Liver (tissue), 9 donors: ENCODE data around the gene UBTD2. TPM values are rescaled to one million over a fixed set of nuclear protein-coding genes. Genes with fewer than 3 reads are reported as not detected.
A peak's percentile ranks its signal among the peaks of the same experiment; 100 is the strongest.

Experiments
- DNase-seq: peaks from one replicate; pipeline ENCODE4 v3.0.0-alpha.2; 2017; ENCODE audit warnings: low spot score
- H3K27ac ChIP-seq, 2 donors: one replicate each; pipeline ENCODE4 v1.7.0; 2013; ENCODE audit warnings: inconsistent platforms in 2 of 2, low read length in 2 of 2, control low read depth in 1 of 2, low read depth in 1 of 2, mild to moderate bottlenecking in 1 of 2
- H3K27me3 ChIP-seq, 4 donors: one replicate each; pipeline versions ENCODE4 v1.6.1 to v1.7.0; 2013; ENCODE audit warnings: low read length in 3 of 4, inconsistent platforms in 1 of 4, mild to moderate bottlenecking in 1 of 4, moderate library complexity in 1 of 4; ENCODE audit not compliant: control insufficient read depth in 4 of 4, insufficient read depth in 4 of 4
- H3K36me3 ChIP-seq, 4 donors: one replicate each; pipeline versions ENCODE4 v1.6.1 to v1.7.0; 2013; ENCODE audit warnings: low read length in 3 of 4, mild to moderate bottlenecking in 3 of 4, low read depth in 1 of 4, moderate library complexity in 1 of 4; ENCODE audit not compliant: control insufficient read depth in 4 of 4, insufficient read depth in 3 of 4
- H3K4me1 ChIP-seq, 4 donors: one replicate each; pipeline versions ENCODE4 v1.6.1 to v1.7.0; 2013; ENCODE audit warnings: low read length in 3 of 4, mild to moderate bottlenecking in 3 of 4, moderate library complexity in 1 of 4; ENCODE audit not compliant: control insufficient read depth in 4 of 4, insufficient read depth in 4 of 4
- H3K4me3 ChIP-seq, 3 donors: one replicate each; pipeline versions ENCODE4 v1.6.1 to v1.7.0; 2013; ENCODE audit warnings: low read length in 3 of 3, control low read depth in 1 of 3, low read depth in 1 of 3, mild to moderate bottlenecking in 1 of 3
- H3K9ac ChIP-seq, 2 donors: one replicate each; pipeline ENCODE4 v1.7.0; 2013; ENCODE audit warnings: low read length in 2 of 2, mild to moderate bottlenecking in 2 of 2, moderate library complexity in 2 of 2, control low read depth in 1 of 2, low read depth in 1 of 2
- H3K9me3 ChIP-seq, 4 donors: one replicate each; pipeline versions ENCODE4 v1.6.1 to v1.7.0; 2013; ENCODE audit warnings: low read length in 3 of 4; ENCODE audit not compliant: control insufficient read depth in 4 of 4
- ATF3 ChIP-seq: IDR thresholded peaks from 2 replicates; pipeline ENCODE4 v1.6.1; 2016; ENCODE audit warnings: antibody characterized with exemption
- CTCF ChIP-seq: fragments of 150-350 bp; IDR thresholded peaks from 2 replicates; pipeline ENCODE4 v1.5.1; 2017; ENCODE audit warnings: improper control_type of control experiment, low read depth, low read length; ENCODE audit not compliant: missing input control
- EGR1 ChIP-seq, 2 donors: IDR thresholded peaks; 2 replicates each; pipeline ENCODE4 v1.6.1; 2016 to 2018; ENCODE audit warnings: antibody characterized with exemption in 2 of 2, low read depth in 2 of 2
- FOXA1 ChIP-seq: IDR thresholded peaks from 2 replicates; pipeline ENCODE4 v1.6.1; 2016; ENCODE audit warnings: antibody characterized with exemption
- FOXA2 ChIP-seq: IDR thresholded peaks from 2 replicates; pipeline ENCODE4 v1.6.1; 2016; ENCODE audit warnings: antibody characterized with exemption
- GABPA ChIP-seq, 2 donors: IDR thresholded peaks in 1 of 2; conservative IDR thresholded peaks in 1 of 2; 2 replicates each; pipeline ENCODE4 v1.6.1; 2016; ENCODE audit warnings: antibody characterized with exemption in 2 of 2, mild to moderate bottlenecking in 1 of 2, moderate library complexity in 1 of 2
- HNF4A ChIP-seq, 2 donors: conservative IDR thresholded peaks; 2 replicates each; pipeline ENCODE4 v1.6.1; 2016; ENCODE audit warnings: antibody characterized with exemption in 2 of 2, mild to moderate bottlenecking in 2 of 2
- HNF4G ChIP-seq: IDR thresholded peaks from 2 replicates; pipeline ENCODE4 v1.6.1; 2016; ENCODE audit warnings: antibody characterized with exemption
- JUND ChIP-seq, 2 donors: IDR thresholded peaks; 2 replicates each; pipeline ENCODE4 v1.6.1; 2016; ENCODE audit warnings: antibody characterized with exemption in 2 of 2
- MAX ChIP-seq: IDR thresholded peaks from 2 replicates; pipeline ENCODE4 v1.6.1; 2016; ENCODE audit warnings: antibody characterized with exemption
- NR2F2 ChIP-seq: IDR thresholded peaks from 2 replicates; pipeline ENCODE4 v1.6.1; 2016; ENCODE audit warnings: antibody characterized with exemption
- RAD21 ChIP-seq, 2 donors: IDR thresholded peaks; 2 replicates each; pipeline ENCODE4 v1.6.1; 2016; ENCODE audit warnings: antibody characterized with exemption in 2 of 2, mild to moderate bottlenecking in 2 of 2
- RXRA ChIP-seq, 2 donors: IDR thresholded peaks; 2 replicates each; pipeline ENCODE4 v1.6.1; 2017 to 2018; ENCODE audit warnings: antibody characterized with exemption in 2 of 2, mild to moderate bottlenecking in 1 of 2
- SP1 ChIP-seq: IDR thresholded peaks from 2 replicates; pipeline ENCODE4 v1.6.1; 2018; ENCODE audit warnings: antibody characterized with exemption, mild to moderate bottlenecking
- TAF1 ChIP-seq: conservative IDR thresholded peaks from 2 replicates; pipeline ENCODE4 v1.6.1; 2016; ENCODE audit warnings: antibody characterized with exemption, mild to moderate bottlenecking
- ZBTB33 ChIP-seq: IDR thresholded peaks from 2 replicates; pipeline ENCODE4 v1.6.1; 2016; ENCODE audit warnings: antibody characterized with exemption
- WGBS: extraction: QIAGEN DNeasy Blood & Tissue Kit; methylation state at CpG from one replicate; pipeline ENCODE4 v1.1.7; 2013; 5-methylcytosine and 5-hydroxymethylcytosine counted together
- polyA plus RNA-seq, 2 donors: library from polyadenylated mRNA; stranded (reverse) in 1 of 2; unstranded in 1 of 2; fragments of 200-250 nt in 1 of 2; fragments of >200 nt in 1 of 2; fragmentation: Nextera tagmentation in 1 of 2; extraction: Ambion mirVana in 1 of 2; gene quantifications; one replicate each; pipeline versions ENCODE4 v1.2.1 to v1.2.3, GENCODE V29; 2013 to 2015
- total RNA-seq, 2 donors: library from RNA; depleted of rRNA; stranded (reverse); fragments of >200 nt; gene quantifications; one replicate each; pipeline ENCODE4 v1.2.3, GENCODE V29; 2014
- donor health status: healthy.
- donor health status: healthy.
- donor health status: healthy.
- donor health status: healthy.
- donor health status: healthy.

UBTD2 gene
- total and polyA plus RNA-seq, 4 donors, result 4.4 to 8.3 (median 6.6) TPM

DNA sequence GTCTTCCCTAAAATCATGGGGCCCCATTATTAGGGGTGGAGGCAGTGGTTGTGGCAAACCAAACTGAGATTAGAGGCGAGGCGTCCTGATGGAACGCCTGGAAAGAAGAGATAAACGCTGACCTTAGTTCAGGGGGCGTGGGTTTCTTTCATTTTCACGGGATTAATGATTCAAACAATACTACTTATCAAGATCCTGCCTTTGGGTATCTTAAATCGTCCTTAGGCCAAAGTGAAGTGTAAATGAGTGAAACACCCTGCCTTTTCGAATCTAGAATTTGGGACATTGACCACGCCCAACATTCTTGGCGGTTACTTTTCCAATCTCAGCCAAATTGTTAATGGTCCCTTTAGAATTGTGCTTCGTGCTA, 1.0 kb upstream of the UBTD2 start (continued):
- TF ChIP-seq CTCF (no peak), MAX (no peak)

- Histone ChIP-seq H3K27me3 (no peaks in the 10 kb centered on the region), H3K36me3 (no peaks in the 10 kb centered on the region), H3K4me1 (peaks cover 1 to 20% (median 14%) of the 10 kb centered on the region in 4 donors), H3K9me3 (no peaks in the 10 kb centered on the region), H3K9ac (peak overlapping the region in 1 of 2 donors; percentile 65), H3K27ac (peak overlapping the region; percentile 60 to 62), H3K4me3 (peak overlapping the region; percentile 76 to 93 (median 91))
- WGBS, result under 1% methylated on average over 79 of the region's 79 CpGs
- DNase-seq, result peak; percentile 74
- no peak for TF ChIP-seq RXRA (IDR thresholded peaks at IDR 0.05)
- no peak for TF ChIP-seq HNF4G
- TF ChIP-seq MAX, result no peak
- no peak for TF ChIP-seq EGR1 (IDR thresholded peaks at IDR 0.05; ENCODE audit: low read depth in 2 of 2)
- TF ChIP-seq ATF3, result no peak
- no peak for TF ChIP-seq SP1
- no peak for TF ChIP-seq FOXA1
- TF ChIP-seq GABPA (IDR thresholded peaks at IDR 0.05 in 1 of 2, conservative IDR thresholded peaks at IDR 0.05 in 1 of 2), result no peak
- no peak for TF ChIP-seq NR2F2
- TF ChIP-seq CTCF, result no peak
- TF ChIP-seq HNF4A (conservative IDR thresholded peaks at IDR 0.05), result no peak
- TF ChIP-seq JUND (IDR thresholded peaks at IDR 0.05), result no peak
- no peak for TF ChIP-seq FOXA2
- TF ChIP-seq ZBTB33, result no peak
- no peak for TF ChIP-seq TAF1
- TF ChIP-seq RAD21 (IDR thresholded peaks at IDR 0.05), result no peak
Observed at GRCh38 chr5:172283862-172284610, 472 bp upstream of the UBTD2 start.
